ENCODE results near the gene MERTK.
"Not testable (repeated sequence)": the region's sequence is repeated elsewhere in the genome, so short reads cannot be mapped to it uniquely, and the experiment has no call there.

Gene MERTK

GRCh38 chr2:111957872-111958354 lies 59.5 kb downstream of the MERTK start:
- Histone ChIP-seq H4K8ac (ENCODE audit: low read depth, low read length) (no peak overlapping the region), H3K27ac (ENCODE audit: low read depth, low read length) (no peak overlapping the region), H3K9me3 (ENCODE audit: insufficient read depth, low read depth, low read length) (no peaks in the 10 kb centered on the region), H3K4me3 (ENCODE audit: low read depth, low read length) (no peak overlapping the region), H3K23ac (ENCODE audit: low read length) (no peak overlapping the region), H3K27me3 (ENCODE audit: insufficient read depth, low read length) (no peaks in the 10 kb centered on the region), H2AFZ (ENCODE audit: insufficient read depth, low read length, poor library complexity) (no peak overlapping the region), H3K18ac (ENCODE audit: low read length) (no peak overlapping the region), H3K79me1 (ENCODE audit: low read length) (no peaks in the 10 kb centered on the region), H2BK120ac (ENCODE audit: insufficient read depth, low read length, poor library complexity) (no peak overlapping the region), H3K4me1 (ENCODE audit: control insufficient read depth in 1 of 2, insufficient read depth in 2 of 2, low read length in 2 of 2) (no peaks in the 10 kb centered on the region), H3K36me3 (ENCODE audit: control insufficient read depth in 1 of 2, insufficient read depth in 2 of 2, low read length in 2 of 2) (no peaks in the 10 kb centered on the region), H4K91ac (ENCODE audit: low read depth, low read length) (no peak overlapping the region), H4K12ac (ENCODE audit: low read depth, low read length) (no peak overlapping the region), H2BK12ac (ENCODE audit: low read length) (no peak overlapping the region), H3K79me2 (ENCODE audit: control insufficient read depth, insufficient read depth, low read length, poor library complexity) (no peaks in the 10 kb centered on the region), H3K9ac (ENCODE audit: low read length) (no peak overlapping the region), H3K4ac (ENCODE audit: low read depth, low read length) (no peak overlapping the region), H3K4me2 (ENCODE audit: low read length) (no peak overlapping the region), H2BK5ac (ENCODE audit: low read depth, low read length, poor library complexity) (no peak overlapping the region), H2AK5ac (ENCODE audit: low read length) (no peak overlapping the region), H3K14ac (ENCODE audit: low read length) (no peak overlapping the region)
- no peak for DNase-seq
- no CpG with 5 or more reads among the region's 6 CpGs for WGBS (ENCODE audit: extremely low coverage, insufficient coverage, insufficient read length)

GRCh38 chr2:111958901-111959300 lies 60.5 kb downstream of the MERTK start:
- H2BK5ac ChIP-seq (ENCODE audit: low read depth, low read length, poor library complexity): no peak overlapping the region
- no peak overlapping the region for H2AFZ ChIP-seq (ENCODE audit: insufficient read depth, low read length, poor library complexity)
- H3K79me1 ChIP-seq (ENCODE audit: low read length): no peaks in the 10 kb centered on the region
- no peak overlapping the region for H2AK5ac ChIP-seq (ENCODE audit: low read length)
- H4K8ac ChIP-seq (ENCODE audit: low read depth, low read length): no peak overlapping the region
- no peaks in the 10 kb centered on the region for H3K4me1 ChIP-seq (ENCODE audit: control insufficient read depth in 1 of 2, insufficient read depth in 2 of 2, low read length in 2 of 2)
- H3K27me3 ChIP-seq (ENCODE audit: insufficient read depth, low read length): no peaks in the 10 kb centered on the region
- no peak overlapping the region for H3K4me2 ChIP-seq (ENCODE audit: low read length)
- DNase-seq: no peak
- no peaks in the 10 kb centered on the region for H3K9me3 ChIP-seq (ENCODE audit: insufficient read depth, low read depth, low read length)
- no peak overlapping the region for H3K9ac ChIP-seq (ENCODE audit: low read length)
- H3K23ac ChIP-seq (ENCODE audit: low read length): no peak overlapping the region
- WGBS (ENCODE audit: extremely low coverage, insufficient coverage, insufficient read length): no CpG with 5 or more reads among the region's 1 CpG
- H3K79me2 ChIP-seq (ENCODE audit: control insufficient read depth, insufficient read depth, low read length, poor library complexity): no peaks in the 10 kb centered on the region
- no peak overlapping the region for H3K27ac ChIP-seq (ENCODE audit: low read depth, low read length)
- no peak overlapping the region for H3K4me3 ChIP-seq (ENCODE audit: low read depth, low read length)
- no peak overlapping the region for H3K4ac ChIP-seq (ENCODE audit: low read depth, low read length)
- no peak overlapping the region for H3K14ac ChIP-seq (ENCODE audit: low read length)
- H3K36me3 ChIP-seq (ENCODE audit: control insufficient read depth in 1 of 2, insufficient read depth in 2 of 2, low read length in 2 of 2): no peaks in the 10 kb centered on the region
- H2BK120ac ChIP-seq (ENCODE audit: insufficient read depth, low read length, poor library complexity): no peak overlapping the region
- H4K12ac ChIP-seq (ENCODE audit: low read depth, low read length): no peak overlapping the region
- H4K91ac ChIP-seq (ENCODE audit: low read depth, low read length): no peak overlapping the region
- H3K18ac ChIP-seq (ENCODE audit: low read length): no peak overlapping the region
- no peak overlapping the region for H2BK12ac ChIP-seq (ENCODE audit: low read length)

- Histone ChIP-seq H4K91ac (ENCODE audit: low read depth, low read length) (no peak overlapping the region), H2BK12ac (ENCODE audit: low read length) (no peak overlapping the region), H2AK5ac (ENCODE audit: low read length) (no peak overlapping the region), H3K9ac (ENCODE audit: low read length) (no peak overlapping the region), H3K4me2 (ENCODE audit: low read length) (no peak overlapping the region), H2BK120ac (ENCODE audit: insufficient read depth, low read length, poor library complexity) (no peak overlapping the region), H4K8ac (ENCODE audit: low read depth, low read length) (no peak overlapping the region), H2BK5ac (ENCODE audit: low read depth, low read length, poor library complexity) (no peak overlapping the region), H3K79me1 (ENCODE audit: low read length) (no peaks in the 10 kb centered on the region), H4K12ac (ENCODE audit: low read depth, low read length) (no peak overlapping the region), H3K14ac (ENCODE audit: low read length) (no peak overlapping the region), H2AFZ (ENCODE audit: insufficient read depth, low read length, poor library complexity) (no peak overlapping the region), H3K27ac (ENCODE audit: low read depth, low read length) (no peak overlapping the region), H3K23ac (ENCODE audit: low read length) (no peak overlapping the region), H3K18ac (ENCODE audit: low read length) (no peak overlapping the region), H3K36me3 (ENCODE audit: control insufficient read depth in 1 of 2, insufficient read depth in 2 of 2, low read length in 2 of 2) (peaks cover 0 to 2% of the 10 kb centered on the region in 2 experiments), H3K4me3 (ENCODE audit: low read depth, low read length) (no peak overlapping the region), H3K27me3 (ENCODE audit: insufficient read depth, low read length) (no peaks in the 10 kb centered on the region), H3K79me2 (ENCODE audit: control insufficient read depth, insufficient read depth, low read length, poor library complexity) (no peaks in the 10 kb centered on the region), H3K9me3 (ENCODE audit: insufficient read depth, low read depth, low read length) (no peaks in the 10 kb centered on the region), H3K4me1 (ENCODE audit: control insufficient read depth in 1 of 2, insufficient read depth in 2 of 2, low read length in 2 of 2) (no peaks in the 10 kb centered on the region), H3K4ac (ENCODE audit: low read depth, low read length) (no peak overlapping the region)
- no peak for DNase-seq
- no CpG with 5 or more reads among the region's 7 CpGs for WGBS (ENCODE audit: extremely low coverage, insufficient coverage, insufficient read length)
These were observed 63.3 kb downstream of the MERTK start for GRCh38 chr2:111961663-111962062.

GRCh38 chr2:111963086-111963485 lies 64.7 kb downstream of the MERTK start:
- not testable (repeated sequence) for DNase-seq; H2AK5ac ChIP-seq (ENCODE audit: low read length); H3K9ac ChIP-seq (ENCODE audit: low read length); H3K4ac ChIP-seq (ENCODE audit: low read depth, low read length); H3K4me3 ChIP-seq (ENCODE audit: low read depth, low read length); H4K91ac ChIP-seq (ENCODE audit: low read depth, low read length); H3K27me3 ChIP-seq (ENCODE audit: insufficient read depth, low read length); H2BK120ac ChIP-seq (ENCODE audit: insufficient read depth, low read length, poor library complexity); H3K14ac ChIP-seq (ENCODE audit: low read length); H3K79me1 ChIP-seq (ENCODE audit: low read length); H4K8ac ChIP-seq (ENCODE audit: low read depth, low read length); H2AFZ ChIP-seq (ENCODE audit: insufficient read depth, low read length, poor library complexity); H3K79me2 ChIP-seq (ENCODE audit: control insufficient read depth, insufficient read depth, low read length, poor library complexity); H4K12ac ChIP-seq (ENCODE audit: low read depth, low read length); H3K18ac ChIP-seq (ENCODE audit: low read length); H2BK5ac ChIP-seq (ENCODE audit: low read depth, low read length, poor library complexity); H3K23ac ChIP-seq (ENCODE audit: low read length); H3K4me2 ChIP-seq (ENCODE audit: low read length); H3K36me3 ChIP-seq (ENCODE audit: control insufficient read depth in 1 of 2, insufficient read depth in 2 of 2, low read length in 2 of 2); H3K9me3 ChIP-seq (ENCODE audit: insufficient read depth, low read depth, low read length); H2BK12ac ChIP-seq (ENCODE audit: low read length); H3K4me1 ChIP-seq (ENCODE audit: control insufficient read depth in 1 of 2, insufficient read depth in 2 of 2, low read length in 2 of 2); H3K27ac ChIP-seq (ENCODE audit: low read depth, low read length)
- no CpG with 5 or more reads among the region's 9 CpGs for WGBS (ENCODE audit: extremely low coverage, insufficient coverage, insufficient read length)

Data from trophoblast cell (in vitro differentiated cells and primary cell).